Stimulated activated naive CD4-positive, alpha-beta T cell treated with Interleukin-2 at 50 U/mL for 16 hours (primary cell): ENCODE results near the gene RAPGEF4.
"Not testable (repeated sequence)": the region's sequence is repeated elsewhere in the genome, so short reads cannot be mapped to it uniquely, and the experiment has no call there.

Experiments used
- DNase-seq: peaks from one replicate; lab custom pipeline; 2025; lab: John Stamatoyannopoulos, UW

RAPGEF4 gene

GRCh38 chr2:173064151-173064805 lies 328.6 kb downstream of the RAPGEF4 start:
- no peak for DNase-seq

- DNase-seq: no peak
These were observed 331.4 kb downstream of the RAPGEF4 start for GRCh38 chr2:173066887-173067676.

GRCh38 chr2:173075056-173075780 lies 339.6 kb downstream of the RAPGEF4 start:
- DNase-seq: no peak

- DNase-seq: peak; percentile 38
These were observed 340.3 kb downstream of the RAPGEF4 start, which contains the start of gene MAP3K20 for GRCh38 chr2:173075781-173076580. MAP3K20 (plus strand) TSS chr2:173075846; CDS start chr2:173091032, 15,186 bp downstream.

- peak; percentile 5 for DNase-seq
These were observed 341.1 kb downstream of the RAPGEF4 start for GRCh38 chr2:173076581-173077345.

- no peak for DNase-seq
These were observed 342.0 kb downstream of the RAPGEF4 start for GRCh38 chr2:173077506-173078177.

GRCh38 chr2:173079141-173079540 lies 343.5 kb downstream of the RAPGEF4 start:
- no peak for DNase-seq

- no peak for DNase-seq
These were observed 344.6 kb downstream of the RAPGEF4 start for GRCh38 chr2:173079973-173080860.

GRCh38 chr2:173086518-173087213 lies 351.0 kb downstream of the RAPGEF4 start:
- DNase-seq: no peak

- no peak for DNase-seq
These were observed 351.6 kb downstream of the RAPGEF4 start for GRCh38 chr2:173087214-173087581.

GRCh38 chr2:173087793-173088496 lies 352.3 kb downstream of the RAPGEF4 start:
- DNase-seq: no peak

- no peak for DNase-seq
These were observed 354.7 kb downstream of the RAPGEF4 start for GRCh38 chr2:173090276-173090877.

GRCh38 chr2:173090973-173091660 lies 355.5 kb downstream of the RAPGEF4 start:
- DNase-seq: no peak

GRCh38 chr2:173091910-173092309 lies 356.3 kb downstream of the RAPGEF4 start:
- DNase-seq: no peak

- DNase-seq: no peak
These were observed 357.3 kb downstream of the RAPGEF4 start for GRCh38 chr2:173092844-173093402.

- DNase-seq: not testable (repeated sequence)
These were observed 358.0 kb downstream of the RAPGEF4 start for GRCh38 chr2:173093617-173094016.

- DNase-seq: no peak
These were observed 359.1 kb downstream of the RAPGEF4 start for GRCh38 chr2:173094731-173095130.
